GM08714 (cell line): ENCODE results near the gene SIRT7.

Source experiments
- H3K4me3 ChIP-seq: fragments of 200-500 bp; sonication (Bioruptor generic); 2 replicates; pipeline ENCODE4 v1.5.1; 2014; ENCODE audit warnings: mild to moderate bottlenecking, low read length, inconsistent platforms
- ZNF274 ChIP-seq: IDR thresholded peaks from 2 replicates; pipeline ENCODE4 v1.6.1; 2012; ENCODE audit warnings: mild to moderate bottlenecking, low read depth, low read length

The SIRT7 gene

GRCh38 chr17:81944858-81945257 lies 26.9 kb upstream of the SIRT7 start:
- H3K4me3 ChIP-seq: no peak overlapping the region
- no peak for TF ChIP-seq ZNF274

GRCh38 chr17:81942167-81942553 lies 24.2 kb upstream of the SIRT7 start:
- no peak overlapping the region for H3K4me3 ChIP-seq
- no peak for TF ChIP-seq ZNF274

- no peak overlapping the region for H3K4me3 ChIP-seq
- no peak for TF ChIP-seq ZNF274
Measured at GRCh38 chr17:81941484-81942166, 23.6 kb upstream of the SIRT7 start.

- TF ChIP-seq ZNF274: no peak
- H3K4me3 ChIP-seq: no peak overlapping the region
Measured at GRCh38 chr17:81940538-81941483, 22.8 kb upstream of the SIRT7 start.

- TF ChIP-seq ZNF274: no peak
- no peak overlapping the region for H3K4me3 ChIP-seq
Measured at GRCh38 chr17:81939881-81940385, 22.0 kb upstream of the SIRT7 start.

GRCh38 chr17:81939218-81939617 lies 21.2 kb upstream of the SIRT7 start:
- no peak for TF ChIP-seq ZNF274
- H3K4me3 ChIP-seq: no peak overlapping the region

GRCh38 chr17:81935709-81936084 lies 17.7 kb upstream of the SIRT7 start:
- no peak for TF ChIP-seq ZNF274
- no peak overlapping the region for H3K4me3 ChIP-seq

- no peak overlapping the region for H3K4me3 ChIP-seq
- TF ChIP-seq ZNF274: no peak
Measured at GRCh38 chr17:81934850-81935708, 17.1 kb upstream of the SIRT7 start.

- no peak overlapping the region for H3K4me3 ChIP-seq
- no peak for TF ChIP-seq ZNF274
Measured at GRCh38 chr17:81934098-81934757, 16.3 kb upstream of the SIRT7 start.

GRCh38 chr17:81933178-81933699 lies 15.3 kb upstream of the SIRT7 start:
- H3K4me3 ChIP-seq: no peak overlapping the region
- TF ChIP-seq ZNF274: no peak

GRCh38 chr17:81932333-81932983 lies 14.5 kb upstream of the SIRT7 start:
- H3K4me3 ChIP-seq: no peak overlapping the region
- no peak for TF ChIP-seq ZNF274

GRCh38 chr17:81931557-81932332 lies 13.8 kb upstream of the SIRT7 start:
- H3K4me3 ChIP-seq: no peak overlapping the region
- TF ChIP-seq ZNF274: no peak
